ENCODE data around the gene MATN1.

The MATN1 gene

GRCh38 chr1:30747033-30748008, 23.9 kb upstream of the MATN1 start:
- no peak for DNase-seq
- in situ Hi-C loops (cut with MboI; ENCODE audit: low pct_unique_long_range_greater_than_20kb, low sequenced_read_pairs) = no loop called here

DNA sequence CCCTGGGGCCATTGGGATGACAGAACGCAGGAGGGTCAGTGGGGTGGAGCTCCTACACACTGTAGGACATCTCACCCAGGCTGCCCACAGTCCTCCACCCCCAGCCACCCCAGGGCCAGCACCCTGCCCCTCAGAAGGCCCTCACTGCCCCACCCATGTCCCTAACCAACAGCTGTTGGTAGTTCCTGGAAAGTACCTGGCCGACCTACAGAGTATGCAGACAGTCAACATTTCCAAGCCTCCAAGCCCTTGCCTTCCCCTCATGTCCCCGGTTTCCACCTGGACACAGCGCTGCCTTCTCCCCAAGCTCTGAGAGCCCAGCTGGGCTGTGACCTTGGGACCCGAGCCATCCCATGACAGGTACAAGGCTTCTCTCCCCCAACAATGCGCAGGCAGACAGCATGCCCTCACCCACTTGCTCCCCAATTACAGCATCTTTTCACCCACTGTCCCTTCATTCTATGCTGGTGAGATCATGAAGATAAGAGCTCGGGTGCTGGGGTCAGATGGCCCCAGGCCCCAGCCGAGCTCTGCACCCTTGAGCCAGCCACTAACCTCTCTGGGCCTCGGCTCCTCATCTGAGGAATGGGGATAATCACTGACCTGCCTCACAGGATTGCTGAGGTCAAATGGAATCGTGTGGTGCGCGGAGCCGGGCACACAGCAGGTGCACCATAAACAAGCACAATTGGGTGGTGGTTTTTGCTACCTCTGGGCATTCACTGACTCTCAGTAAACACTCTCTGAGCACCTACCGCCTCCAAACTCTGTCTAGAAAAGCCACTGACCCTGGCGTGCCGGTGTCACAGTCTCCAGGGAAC, 23.0 kb upstream of the MATN1 start:
- in situ Hi-C loops (cut with MboI; ENCODE audit: low pct_unique_long_range_greater_than_20kb, low sequenced_read_pairs) = no loop called here
- DNase-seq = no peak

DNA sequence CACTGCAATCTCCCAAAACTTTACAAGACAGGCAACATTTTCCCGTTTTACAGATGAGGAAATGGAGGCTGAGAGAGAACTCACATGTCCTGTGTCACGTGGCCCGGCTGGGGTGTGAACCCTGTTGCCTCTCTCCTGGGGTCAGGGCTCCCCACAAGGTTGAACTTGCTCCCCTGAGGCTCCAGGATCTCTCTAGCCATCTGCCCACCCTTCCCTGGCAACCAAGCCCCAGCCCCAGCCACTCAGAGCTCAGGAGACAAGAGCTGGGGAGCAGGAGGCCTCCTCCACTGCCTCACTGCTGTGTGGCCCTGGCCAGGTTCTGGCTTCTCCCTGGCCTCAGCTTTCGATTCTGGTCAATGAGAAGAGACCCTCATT, 22.4 kb upstream of the MATN1 start:
- in situ Hi-C loops (cut with MboI; ENCODE audit: low pct_unique_long_range_greater_than_20kb, low sequenced_read_pairs) = no loop called here
- DNase-seq = no peak

DNA sequence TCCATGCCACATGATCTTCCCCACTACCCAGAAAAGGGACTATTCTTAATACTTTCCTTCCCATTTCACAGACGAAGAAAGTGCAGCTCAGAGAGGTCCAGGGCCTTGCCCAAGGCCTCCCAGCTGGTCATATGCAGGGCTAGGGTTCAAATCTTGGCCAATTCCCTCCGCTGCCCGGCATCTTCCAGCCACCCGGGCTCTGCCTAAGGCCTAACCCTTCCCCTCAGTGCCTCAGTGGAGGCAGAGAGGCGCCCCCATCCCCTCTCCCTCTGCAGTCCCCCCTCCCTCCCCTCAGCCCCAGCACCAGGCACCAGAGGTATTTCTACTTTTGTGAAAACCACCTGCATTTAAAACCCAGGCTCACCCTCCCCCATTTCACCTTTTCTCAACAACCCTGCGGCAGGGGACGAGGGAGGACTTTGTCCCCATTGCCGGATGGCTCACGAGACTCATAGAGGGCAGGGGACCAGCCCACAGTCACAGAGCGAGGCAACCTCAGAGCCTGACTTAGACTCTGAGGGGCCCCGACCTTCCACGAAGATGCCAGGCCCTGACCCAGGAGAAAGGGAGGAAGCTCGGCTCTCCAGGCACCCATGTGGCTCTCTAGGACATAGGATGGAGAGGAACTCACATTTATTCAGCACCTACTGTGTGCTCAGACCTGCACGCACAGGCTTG, 21.9 kb upstream of the MATN1 start:
- in situ Hi-C loops (cut with MboI; ENCODE audit: low pct_unique_long_range_greater_than_20kb, low sequenced_read_pairs) = no loop called here
- no peak for DNase-seq

GRCh38 chr1:30744060-30744756, 20.8 kb upstream of the MATN1 start:
- in situ Hi-C loops (cut with MboI; ENCODE audit: low pct_unique_long_range_greater_than_20kb, low sequenced_read_pairs) = no loop called here
- DNase-seq = no peak

GRCh38 chr1:30743584-30744059, 20.2 kb upstream of the MATN1 start:
- in situ Hi-C loops (cut with MboI; ENCODE audit: low pct_unique_long_range_greater_than_20kb, low sequenced_read_pairs) = no loop called here
- peak; percentile 94 for DNase-seq

DNA sequence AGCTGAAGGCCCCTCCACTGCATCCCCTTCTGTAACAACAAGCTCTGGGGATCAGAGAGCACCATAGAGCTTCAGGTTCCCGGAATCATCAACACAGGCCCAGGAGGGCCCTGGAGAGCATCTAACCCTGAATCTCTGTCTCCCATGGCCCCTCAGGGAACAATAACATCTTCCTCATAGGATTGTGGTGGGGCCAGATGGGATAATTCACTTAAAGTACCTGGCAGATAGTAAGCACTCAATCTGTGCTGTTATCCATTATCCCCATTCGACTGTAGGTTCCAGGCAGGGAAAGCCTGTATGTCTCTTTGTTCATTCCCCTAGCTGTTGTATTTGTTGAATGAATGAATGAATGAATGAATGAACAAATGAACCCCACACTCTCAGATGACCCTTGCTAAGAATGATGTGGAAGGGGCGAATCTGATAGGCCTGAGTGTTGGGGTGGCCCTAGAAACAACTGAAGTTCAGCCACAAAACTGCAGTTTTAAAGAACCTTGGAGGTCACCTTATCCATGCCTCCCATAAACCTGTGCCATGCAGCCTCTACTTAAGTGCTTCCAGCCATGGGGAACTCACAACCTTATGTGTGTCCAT, 19.7 kb upstream of the MATN1 start:
- no peak for DNase-seq
- in situ Hi-C loops (cut with MboI; ENCODE audit: low pct_unique_long_range_greater_than_20kb, low sequenced_read_pairs) = no loop called here

DNA sequence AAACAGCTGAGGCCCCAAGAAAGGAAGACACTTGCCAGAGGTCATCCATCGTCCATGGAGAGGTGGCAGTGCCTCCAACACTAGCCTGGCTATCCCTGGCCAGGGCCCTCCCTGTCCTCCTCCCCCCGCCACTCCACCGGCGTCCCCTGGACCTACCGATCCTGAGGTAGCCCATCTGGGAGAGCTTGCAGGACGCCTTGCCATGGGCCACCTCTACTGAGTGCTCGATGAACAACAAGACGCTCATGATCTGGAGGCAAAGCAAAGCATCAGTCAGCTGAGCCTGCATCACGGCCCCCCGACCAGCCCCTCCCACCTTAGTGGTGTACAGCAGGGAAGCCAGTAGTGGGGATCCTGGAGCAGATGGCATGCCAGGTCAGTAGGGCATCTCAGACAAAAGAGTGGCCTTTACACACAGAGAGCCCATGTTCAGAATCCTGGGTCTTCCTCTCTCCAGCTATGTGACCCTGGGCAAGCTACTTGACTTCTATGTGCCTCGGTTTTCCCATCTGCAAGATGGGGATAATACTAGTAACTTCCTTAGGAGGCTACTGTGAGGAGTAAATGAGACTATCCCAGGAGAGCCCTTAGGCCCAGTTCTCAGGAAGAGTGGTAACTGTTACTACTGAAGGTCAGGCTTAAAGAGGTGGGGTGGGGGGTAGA, 19.0 kb upstream of the MATN1 start:
- DNase-seq = no peak
- in situ Hi-C loops (cut with MboI; ENCODE audit: low pct_unique_long_range_greater_than_20kb, low sequenced_read_pairs) = no loop called here

GRCh38 chr1:30741239-30741894, 18.0 kb upstream of the MATN1 start:
- peak; percentile 74 for DNase-seq
- in situ Hi-C loops (cut with MboI; ENCODE audit: low pct_unique_long_range_greater_than_20kb, low sequenced_read_pairs) = no loop called here

DNA sequence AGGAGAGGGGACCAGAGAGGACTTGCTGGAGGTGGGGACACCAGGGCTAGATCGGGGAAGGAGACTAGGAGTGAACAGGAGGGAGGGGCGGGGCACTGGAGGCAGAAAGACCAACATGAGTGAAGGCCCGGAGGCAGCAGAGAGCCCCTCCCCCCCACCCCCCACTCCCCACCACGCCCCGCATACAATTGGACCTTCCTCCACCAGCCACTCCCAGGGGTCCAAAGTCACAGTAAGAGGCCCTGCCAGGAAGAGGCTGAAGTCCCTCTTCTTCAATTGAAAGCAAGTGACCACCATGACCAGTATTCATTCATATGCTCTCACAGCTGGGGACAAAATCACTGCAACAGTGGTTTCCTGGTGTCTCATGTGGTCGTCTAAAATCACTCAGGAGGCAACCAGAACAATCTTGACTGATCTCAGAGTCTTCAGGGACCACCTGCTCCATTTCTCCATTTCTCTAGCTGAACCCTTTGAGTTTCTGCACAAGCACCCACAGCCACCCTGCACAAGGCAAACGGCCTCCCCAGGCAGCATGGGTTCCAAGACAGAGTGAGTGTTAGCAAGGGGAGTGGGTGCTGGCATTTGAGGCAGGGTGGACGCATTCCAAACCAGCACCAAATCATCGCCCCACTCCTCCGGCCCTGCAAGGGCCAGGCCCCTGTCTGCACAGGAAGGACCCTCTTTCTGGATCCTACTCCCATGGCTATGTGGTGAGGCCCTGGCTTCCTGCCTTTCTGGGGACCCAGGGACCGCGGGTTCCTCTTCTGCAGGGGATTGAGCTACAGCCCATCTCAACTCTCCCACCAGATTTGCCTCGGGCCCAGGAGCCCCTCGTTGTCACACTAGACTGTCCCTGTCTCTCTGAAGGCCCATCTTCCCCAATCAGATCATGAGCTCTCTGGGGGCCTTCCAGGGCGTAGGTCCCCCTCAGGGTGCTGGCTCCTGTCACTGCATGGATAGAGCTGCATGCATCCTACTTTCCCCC, 17.2 kb upstream of the MATN1 start:
- DNase-seq = no peak
- in situ Hi-C loops (cut with MboI; ENCODE audit: low pct_unique_long_range_greater_than_20kb, low sequenced_read_pairs) = no loop called here

DNA sequence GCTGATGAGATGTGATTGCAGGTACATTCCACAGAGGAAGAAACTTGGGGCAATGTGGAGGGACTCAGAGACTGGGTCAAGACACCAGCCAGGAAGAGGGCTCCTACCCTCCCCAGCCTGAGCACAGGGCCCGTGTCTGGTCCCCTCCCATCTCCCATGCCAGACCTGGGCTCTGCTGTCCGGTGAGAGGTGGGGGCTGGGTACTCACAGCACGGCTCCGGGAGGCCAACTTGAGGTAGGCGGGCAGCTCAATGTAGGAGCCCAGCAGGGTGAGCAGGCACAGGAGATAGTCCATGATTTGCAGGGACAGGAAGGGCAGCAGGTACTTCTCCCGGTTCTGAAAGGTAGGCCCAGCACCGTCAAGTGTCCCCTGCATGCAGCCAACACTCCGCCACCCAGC, 16.2 kb upstream of the MATN1 start:
- in situ Hi-C loops (cut with MboI; ENCODE audit: low pct_unique_long_range_greater_than_20kb, low sequenced_read_pairs) = no loop called here
- DNase-seq = no peak

GRCh38 chr1:30738715-30739559, 15.6 kb upstream of the MATN1 start:
- no peak for DNase-seq
- in situ Hi-C loops (cut with MboI; ENCODE audit: low pct_unique_long_range_greater_than_20kb, low sequenced_read_pairs) = no loop called here

DNA sequence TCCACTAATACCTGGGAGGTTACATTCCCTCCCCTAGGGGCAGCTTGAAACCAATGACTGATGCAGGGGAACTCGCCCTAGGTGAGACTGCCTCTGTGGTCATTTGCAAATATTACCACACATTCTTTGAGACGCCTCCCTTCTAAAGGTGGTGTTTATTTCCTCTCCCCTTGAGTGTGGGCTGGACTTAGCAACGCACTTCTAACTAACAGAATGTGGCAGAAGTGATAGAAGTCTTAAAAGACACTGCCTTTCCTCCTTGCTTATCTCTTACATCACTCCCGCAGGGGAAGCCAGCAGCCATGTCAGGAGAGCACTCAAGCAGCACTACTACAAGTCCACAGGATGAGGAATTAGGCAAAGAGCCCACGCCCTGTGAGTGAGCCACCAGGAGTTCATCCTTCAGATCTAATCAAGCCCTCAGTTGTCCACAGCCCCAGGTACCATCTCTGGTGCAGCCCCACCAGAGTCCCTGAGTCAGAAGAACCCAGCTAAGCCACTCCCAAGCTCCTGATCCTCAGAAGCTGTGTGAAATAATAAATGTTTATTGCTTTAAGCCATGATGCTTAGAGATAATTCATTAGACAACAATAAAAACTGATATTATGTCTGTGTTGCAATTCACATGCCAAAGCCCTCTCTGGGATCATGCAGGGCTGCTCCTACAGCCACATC, 14.8 kb upstream of the MATN1 start:
- in situ Hi-C loops (cut with MboI; ENCODE audit: low pct_unique_long_range_greater_than_20kb, low sequenced_read_pairs) = no loop called here
- no peak for DNase-seq

DNA sequence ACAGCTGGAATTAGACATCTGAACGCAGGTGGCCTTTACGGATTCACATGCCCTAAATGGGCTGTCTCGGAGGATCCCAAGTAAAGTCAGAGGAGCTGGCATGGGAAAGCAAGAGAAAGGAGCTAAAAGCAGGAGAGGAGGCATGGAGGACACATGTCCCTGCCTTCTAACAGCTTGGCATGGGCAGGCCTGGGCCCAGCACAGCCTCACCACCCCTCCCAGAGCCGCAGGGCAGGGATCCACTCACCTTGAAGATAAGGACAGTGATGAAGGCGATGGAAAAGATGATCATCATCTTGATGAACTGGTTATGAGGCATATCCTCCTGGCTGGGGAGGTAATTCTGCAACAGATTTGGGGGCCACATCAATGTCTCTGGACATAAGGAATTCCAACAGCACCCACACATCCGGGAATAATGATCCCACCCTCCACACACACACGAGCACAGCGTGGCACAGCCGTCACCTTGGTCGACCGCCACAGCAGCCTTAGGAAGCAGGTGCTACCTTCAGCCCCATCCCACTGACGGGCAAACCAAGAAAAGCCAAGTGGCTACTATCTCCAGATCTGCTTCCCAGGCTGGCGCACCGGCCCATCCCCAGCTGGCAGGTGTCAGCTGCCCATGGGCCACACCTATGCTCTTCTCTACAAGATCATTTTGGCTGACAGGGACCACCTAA, 14.1 kb upstream of the MATN1 start:
- in situ Hi-C loops (cut with MboI; ENCODE audit: low pct_unique_long_range_greater_than_20kb, low sequenced_read_pairs) = no loop called here

More for the DNA sequence above, 14.1 kb upstream of the MATN1 start:
- DNase-seq = no peak
